Trophoblast cell (in vitro differentiated cells and primary cell): Measurements from ENCODE around the gene ZNF185.

Experiments used
- DNase-seq, 2 donors: peaks; one replicate each; pipeline ENCODE4 v3.0.0-alpha.2; 2016
- H2AFZ ChIP-seq: 2 replicates; pipeline ENCODE4 v1.6.1; 2013; ENCODE audit warnings: low read length, moderate library complexity, mild to moderate bottlenecking; ENCODE audit not compliant: insufficient read depth, poor library complexity
- H2AK5ac ChIP-seq: 2 replicates; pipeline ENCODE4 v1.6.1; 2013; ENCODE audit warnings: mild to moderate bottlenecking, low read length
- H2BK120ac ChIP-seq: 2 replicates; pipeline ENCODE4 v1.6.1; 2013; ENCODE audit warnings: low read length, mild to moderate bottlenecking, moderate library complexity; ENCODE audit not compliant: insufficient read depth, poor library complexity
- H2BK12ac ChIP-seq: 2 replicates; pipeline ENCODE4 v1.6.1; 2013; ENCODE audit warnings: mild to moderate bottlenecking, low read length, moderate library complexity
- H2BK5ac ChIP-seq: 2 replicates; pipeline ENCODE4 v1.6.1; 2013; ENCODE audit warnings: low read length, low read depth, moderate library complexity, mild to moderate bottlenecking; ENCODE audit not compliant: poor library complexity
- H3K14ac ChIP-seq: 2 replicates; pipeline ENCODE4 v1.6.1; 2013; ENCODE audit warnings: mild to moderate bottlenecking, low read length
- H3K18ac ChIP-seq: 2 replicates; pipeline ENCODE4 v1.6.1; 2013; ENCODE audit warnings: mild to moderate bottlenecking, low read length
- H3K23ac ChIP-seq: 2 replicates; pipeline ENCODE4 v1.6.1; 2013; ENCODE audit warnings: low read length
- H3K27ac ChIP-seq: 2 replicates; pipeline ENCODE4 v1.5.1; 2013; ENCODE audit warnings: low read depth, mild to moderate bottlenecking, inconsistent platforms, low read length, moderate library complexity
- H3K27me3 ChIP-seq: 2 replicates; pipeline ENCODE4 v1.6.1; 2013; ENCODE audit warnings: inconsistent platforms, mild to moderate bottlenecking, low read length, moderate library complexity; ENCODE audit not compliant: insufficient read depth
- H3K36me3 ChIP-seq, 2 experiments: 1 replicate in 1 of 2; 2 replicates in 1 of 2; pipeline ENCODE4 v1.6.1; 2013; ENCODE audit warnings: low read length in 2 of 2, mild to moderate bottlenecking in 2 of 2, moderate library complexity in 1 of 2; ENCODE audit not compliant: insufficient read depth in 2 of 2, control insufficient read depth in 1 of 2
- H3K4ac ChIP-seq: 2 replicates; pipeline ENCODE4 v1.6.1; 2013; ENCODE audit warnings: low read depth, mild to moderate bottlenecking, low read length, moderate library complexity
- H3K4me1 ChIP-seq, 2 experiments: 1 replicate in 1 of 2; 2 replicates in 1 of 2; pipeline ENCODE4 v1.6.1; 2013; ENCODE audit warnings: low read length in 2 of 2, mild to moderate bottlenecking in 2 of 2, moderate library complexity in 1 of 2; ENCODE audit not compliant: insufficient read depth in 2 of 2, control insufficient read depth in 1 of 2
- H3K4me2 ChIP-seq: 2 replicates; pipeline ENCODE4 v1.6.1; 2013; ENCODE audit warnings: inconsistent platforms, mild to moderate bottlenecking, low read length, moderate library complexity
- H3K4me3 ChIP-seq: 2 replicates; pipeline ENCODE4 v1.5.1; 2013; ENCODE audit warnings: mild to moderate bottlenecking, low read depth, low read length, inconsistent platforms
- H3K79me1 ChIP-seq: one replicate; pipeline ENCODE4 v1.6.1; 2013; ENCODE audit warnings: low read length
- H3K79me2 ChIP-seq: 2 replicates; pipeline ENCODE4 v1.6.1; 2013; ENCODE audit warnings: low read length, mild to moderate bottlenecking; ENCODE audit not compliant: control insufficient read depth, insufficient read depth, poor library complexity
- H3K9ac ChIP-seq: 2 replicates; pipeline ENCODE4 v1.6.1; 2013; ENCODE audit warnings: mild to moderate bottlenecking, low read length
- H3K9me3 ChIP-seq: 2 replicates; pipeline ENCODE4 v1.6.1; 2013; ENCODE audit warnings: low read depth, mild to moderate bottlenecking, control low read depth, inconsistent platforms, low read length; ENCODE audit not compliant: insufficient read depth
- H4K12ac ChIP-seq: 2 replicates; pipeline ENCODE4 v1.6.1; 2013; ENCODE audit warnings: low read depth, mild to moderate bottlenecking, low read length, moderate library complexity
- H4K8ac ChIP-seq: 2 replicates; pipeline ENCODE4 v1.6.1; 2013; ENCODE audit warnings: low read depth, mild to moderate bottlenecking, low read length, moderate library complexity
- H4K91ac ChIP-seq: one replicate; pipeline ENCODE4 v1.6.1; 2013; ENCODE audit warnings: low read depth, mild to moderate bottlenecking, low read length, moderate library complexity
- WGBS: extraction: QIAGEN DNeasy Blood & Tissue Kit; methylation state at CpG from one replicate; pipeline ENCODE4 v1.1.7; 2013; ENCODE audit warnings: missing lambda C conversion rate; ENCODE audit not compliant: insufficient read length, insufficient coverage; ENCODE audit errors: extremely low coverage; 5-methylcytosine and 5-hydroxymethylcytosine counted together

Gene ZNF185

GRCh38 chrX:152918707-152919106, 20.8 kb downstream of the ZNF185 start:
- H3K9me3 ChIP-seq: no peaks in the 10 kb centered on the region
- no peak overlapping the region for H3K27ac ChIP-seq
- H2BK5ac ChIP-seq: no peak overlapping the region
- H3K23ac ChIP-seq: no peak overlapping the region
- H3K27me3 ChIP-seq: no peaks in the 10 kb centered on the region
- H4K8ac ChIP-seq: no peak overlapping the region
- H3K4me1 ChIP-seq: no peaks in the 10 kb centered on the region
- H3K79me2 ChIP-seq: no peaks in the 10 kb centered on the region
- H3K9ac ChIP-seq: no peak overlapping the region
- H4K91ac ChIP-seq: no peak overlapping the region
- no peak overlapping the region for H3K4me2 ChIP-seq
- no peak overlapping the region for H2BK12ac ChIP-seq
- no peak overlapping the region for H3K4me3 ChIP-seq
- H3K18ac ChIP-seq: no peak overlapping the region
- WGBS: no CpG with 5 or more reads among the region's 7 CpGs
- H3K14ac ChIP-seq: no peak overlapping the region
- no peak overlapping the region for H2AFZ ChIP-seq
- peaks cover 26 to 47% of the 10 kb centered on the region in 2 experiments for H3K36me3 ChIP-seq
- H3K4ac ChIP-seq: no peak overlapping the region
- H2BK120ac ChIP-seq: no peak overlapping the region
- DNase-seq: no peak
- H4K12ac ChIP-seq: no peak overlapping the region
- no peaks in the 10 kb centered on the region for H3K79me1 ChIP-seq
- no peak overlapping the region for H2AK5ac ChIP-seq

DNA sequence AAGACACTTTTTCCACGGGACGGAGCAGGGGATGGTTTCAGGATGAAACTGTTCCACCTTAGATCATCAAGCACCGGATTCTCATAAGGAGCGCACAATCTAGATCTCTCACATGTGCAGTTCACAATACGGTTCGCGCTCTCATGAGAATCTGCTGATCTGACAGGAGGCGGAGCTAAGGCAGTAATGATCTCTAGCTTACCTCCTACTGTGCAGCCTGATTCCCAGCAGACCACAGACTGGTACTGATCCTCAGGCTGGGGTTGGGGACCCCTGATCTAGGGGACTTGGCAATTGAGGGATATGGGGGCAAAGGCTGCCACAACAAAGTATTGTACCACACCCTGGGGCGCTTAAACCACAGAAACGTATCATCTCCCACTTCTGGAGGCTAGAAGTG, 25.7 kb downstream of the ZNF185 start:
- no CpG with 5 or more reads among the region's 10 CpGs for WGBS
- H3K79me1 ChIP-seq: no peaks in the 10 kb centered on the region
- H3K4ac ChIP-seq: no peak overlapping the region
- no peak overlapping the region for H3K9ac ChIP-seq
- H2BK5ac ChIP-seq: no peak overlapping the region
- H2AFZ ChIP-seq: no peak overlapping the region
- no peak overlapping the region for H3K4me2 ChIP-seq
- no peak overlapping the region for H3K23ac ChIP-seq
- H4K91ac ChIP-seq: no peak overlapping the region
- H3K27me3 ChIP-seq: no peaks in the 10 kb centered on the region
- no peak overlapping the region for H3K27ac ChIP-seq
- no peak overlapping the region for H2BK120ac ChIP-seq
- H3K14ac ChIP-seq: no peak overlapping the region
- H4K12ac ChIP-seq: no peak overlapping the region
- no peak overlapping the region for H4K8ac ChIP-seq
- no peak overlapping the region for H3K18ac ChIP-seq
- peaks cover 21 to 39% of the 10 kb centered on the region in 2 experiments for H3K36me3 ChIP-seq
- no peak for DNase-seq
- no peak overlapping the region for H3K4me3 ChIP-seq
- no peak overlapping the region for H2AK5ac ChIP-seq
- H3K9me3 ChIP-seq: no peaks in the 10 kb centered on the region
- no peak overlapping the region for H2BK12ac ChIP-seq
- no peaks in the 10 kb centered on the region for H3K79me2 ChIP-seq
- no peaks in the 10 kb centered on the region for H3K4me1 ChIP-seq

DNA sequence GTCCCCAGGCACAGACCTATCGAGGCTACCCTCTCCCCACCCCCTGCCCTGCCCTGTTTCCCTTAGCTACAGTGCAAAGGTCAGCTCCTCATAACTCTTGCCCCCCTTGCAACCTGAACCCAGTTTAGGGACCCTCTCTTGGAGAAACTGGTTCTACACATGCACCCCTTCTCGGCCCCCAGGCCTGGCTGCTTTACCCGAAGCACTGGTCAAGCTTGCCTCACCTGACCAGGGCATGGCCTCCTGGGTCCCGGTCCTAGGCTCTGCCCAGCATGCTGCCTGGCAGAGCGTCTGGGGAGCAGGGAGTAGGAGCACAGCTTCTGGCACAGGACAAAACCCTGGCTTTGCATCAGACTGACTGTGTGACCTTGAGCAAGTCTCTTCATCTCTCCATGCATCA, 28.0 kb downstream of the ZNF185 start:
- DNase-seq: no peak
- no peak overlapping the region for H3K4me2 ChIP-seq
- H3K27me3 ChIP-seq: no peaks in the 10 kb centered on the region
- no peak overlapping the region for H2BK120ac ChIP-seq
- no peak overlapping the region for H3K27ac ChIP-seq
- no peak overlapping the region for H4K12ac ChIP-seq
- H2BK12ac ChIP-seq: no peak overlapping the region
- H3K23ac ChIP-seq: no peak overlapping the region
- no peak overlapping the region for H3K14ac ChIP-seq
- no peaks in the 10 kb centered on the region for H3K4me1 ChIP-seq
- H3K4ac ChIP-seq: no peak overlapping the region
- H3K79me2 ChIP-seq: no peaks in the 10 kb centered on the region
- no peak overlapping the region for H2AK5ac ChIP-seq
- no peak overlapping the region for H3K18ac ChIP-seq
- no peak overlapping the region for H4K91ac ChIP-seq
- no peak overlapping the region for H2BK5ac ChIP-seq
- no peaks in the 10 kb centered on the region for H3K79me1 ChIP-seq
- no peak overlapping the region for H4K8ac ChIP-seq
- no peak overlapping the region for H2AFZ ChIP-seq
- H3K4me3 ChIP-seq: no peak overlapping the region
- peaks cover 5 to 22% of the 10 kb centered on the region in 2 experiments for H3K36me3 ChIP-seq
- no peaks in the 10 kb centered on the region for H3K9me3 ChIP-seq
- no peak overlapping the region for H3K9ac ChIP-seq
- no CpG with 5 or more reads among the region's 5 CpGs for WGBS

DNA sequence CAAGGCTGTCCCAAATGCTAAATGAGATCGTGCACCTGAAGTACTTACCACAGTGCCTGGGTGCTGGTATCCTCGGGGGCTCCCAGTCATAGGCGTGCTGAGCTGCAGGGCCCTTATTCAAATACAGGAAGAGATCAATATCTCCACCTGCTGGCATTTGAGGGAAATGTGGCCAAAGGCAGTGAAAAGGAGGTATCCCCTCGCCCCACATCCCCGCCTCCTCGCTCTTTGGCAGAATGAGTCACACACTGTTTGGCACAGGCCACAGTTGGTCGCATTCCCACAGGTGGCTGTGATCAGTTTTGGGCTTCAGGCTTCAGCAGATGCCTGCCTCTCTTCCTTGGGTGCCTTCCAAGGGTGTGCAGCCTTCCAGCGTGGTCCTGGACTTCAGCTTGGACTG, 28.4 kb downstream of the ZNF185 start:
- no peak overlapping the region for H4K91ac ChIP-seq
- H3K4me3 ChIP-seq: no peak overlapping the region
- no peaks in the 10 kb centered on the region for H3K79me1 ChIP-seq
- H3K4me2 ChIP-seq: no peak overlapping the region
- no peak overlapping the region for H3K18ac ChIP-seq
- no peak overlapping the region for H3K23ac ChIP-seq
- H3K79me2 ChIP-seq: no peaks in the 10 kb centered on the region
- WGBS: no CpG with 5 or more reads among the region's 8 CpGs
- H3K4me1 ChIP-seq: no peaks in the 10 kb centered on the region
- DNase-seq: peak in 1 of 2 donors; percentile 25
- no peak overlapping the region for H2BK12ac ChIP-seq
- no peak overlapping the region for H3K4ac ChIP-seq
- H3K27me3 ChIP-seq: no peaks in the 10 kb centered on the region
- H3K9ac ChIP-seq: no peak overlapping the region
- peaks cover 5 to 22% of the 10 kb centered on the region in 2 experiments for H3K36me3 ChIP-seq
- H3K27ac ChIP-seq: no peak overlapping the region
- H2AK5ac ChIP-seq: no peak overlapping the region
- H2BK5ac ChIP-seq: no peak overlapping the region
- H2AFZ ChIP-seq: no peak overlapping the region
- H3K14ac ChIP-seq: no peak overlapping the region
- no peaks in the 10 kb centered on the region for H3K9me3 ChIP-seq
- H4K8ac ChIP-seq: no peak overlapping the region
- H2BK120ac ChIP-seq: no peak overlapping the region
- no peak overlapping the region for H4K12ac ChIP-seq
